Activated CD8-positive, alpha-beta memory T cell treated with anti-CD3 and anti-CD28 coated beads for 24 hours (primary cell): ENCODE results near the gene SH3D19.

Source experiments
- DNase-seq: peaks from one replicate; pipeline ENCODE4 v3.0.0-alpha.2; 2020

SH3D19 gene

DNA sequence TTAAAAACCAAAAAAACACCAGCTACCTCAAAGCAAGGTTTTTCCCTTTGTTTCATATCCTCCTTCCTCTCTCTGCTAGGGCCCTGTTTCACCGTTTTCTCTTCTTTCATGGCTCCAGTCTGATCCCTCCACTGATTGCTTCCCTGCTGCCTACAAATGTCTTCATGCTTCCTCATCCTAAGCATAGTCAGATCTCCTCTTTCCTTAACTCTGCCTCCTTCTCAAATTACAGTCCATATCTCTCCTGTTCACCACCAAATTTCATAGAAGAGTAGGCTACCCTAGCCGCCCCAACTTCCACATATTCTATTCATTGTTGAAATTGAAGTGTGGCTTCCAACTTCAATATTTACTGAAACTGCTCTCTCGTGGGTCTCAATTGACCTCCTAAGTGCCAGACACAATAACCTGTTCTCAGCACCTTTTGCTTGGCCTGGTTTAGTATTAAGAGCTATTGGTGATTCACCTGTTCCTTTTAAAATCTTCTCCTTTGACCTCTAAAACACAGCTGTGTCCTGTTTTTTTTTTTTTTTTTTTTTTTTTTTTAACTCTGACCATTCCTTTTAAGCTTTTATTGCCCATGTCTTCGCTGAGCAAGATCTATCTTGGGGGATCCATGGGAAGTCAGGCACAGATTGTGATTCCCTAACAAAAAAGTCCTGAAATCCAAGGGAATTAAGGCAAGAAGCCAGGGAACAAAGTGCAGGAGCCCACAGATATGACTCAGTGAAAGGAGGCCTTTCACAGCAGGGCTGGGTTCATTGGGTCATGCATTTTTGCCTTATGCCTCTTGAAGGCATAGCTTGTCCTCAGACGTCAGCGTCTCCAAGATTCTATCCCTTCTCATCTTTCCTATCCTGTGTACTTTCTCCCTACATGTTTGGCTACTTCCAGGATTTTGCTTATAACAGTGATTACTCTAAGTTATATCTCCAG, 140.6 kb downstream of the SH3D19 start:
- no peak for DNase-seq

DNA sequence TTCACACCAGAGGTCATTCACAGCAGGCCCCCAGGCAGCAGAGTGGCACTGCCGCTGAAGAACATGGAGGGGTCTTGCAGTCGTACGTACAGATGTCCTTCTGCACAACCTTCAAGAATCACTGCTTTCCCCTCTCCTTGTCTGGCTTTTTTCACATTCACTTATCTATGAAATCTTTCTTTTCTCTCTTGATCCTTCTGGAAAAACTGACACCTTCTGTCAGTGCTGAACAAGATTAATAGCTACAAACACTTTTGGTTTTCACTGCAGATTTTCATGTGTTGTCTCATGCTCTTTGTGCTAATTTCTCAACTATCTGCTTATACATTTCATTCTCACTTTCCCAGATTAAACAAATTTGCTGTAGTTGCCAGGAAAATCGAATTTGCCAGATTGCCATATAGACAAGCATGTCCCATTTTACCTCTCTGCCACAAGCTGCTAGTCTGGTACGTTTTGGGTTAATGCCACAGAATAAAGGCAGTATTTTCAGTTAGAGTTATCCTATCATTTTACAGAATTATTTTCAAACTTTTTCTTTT, 142.9 kb downstream of the SH3D19 start:
- DNase-seq = no peak

DNA sequence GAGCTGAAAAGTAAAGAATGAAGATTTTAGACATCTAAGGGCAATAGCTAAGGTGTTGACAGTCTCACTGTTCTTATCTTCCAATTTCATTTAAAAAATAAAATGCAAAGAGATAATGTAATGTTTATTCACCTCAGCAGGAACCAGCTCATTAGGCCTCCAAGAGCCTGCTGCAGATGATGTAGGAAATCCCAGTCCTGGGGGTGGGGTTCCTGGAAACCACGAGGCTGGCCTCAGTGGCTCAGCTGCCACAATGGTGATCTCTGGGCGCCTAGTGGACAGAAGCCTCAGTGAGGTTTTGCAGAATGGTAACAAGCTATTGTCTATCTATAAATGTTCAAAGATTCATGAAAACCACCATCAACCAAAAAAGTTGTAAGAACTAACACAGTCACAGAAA, 148.7 kb downstream of the SH3D19 start:
- no peak for DNase-seq

DNA sequence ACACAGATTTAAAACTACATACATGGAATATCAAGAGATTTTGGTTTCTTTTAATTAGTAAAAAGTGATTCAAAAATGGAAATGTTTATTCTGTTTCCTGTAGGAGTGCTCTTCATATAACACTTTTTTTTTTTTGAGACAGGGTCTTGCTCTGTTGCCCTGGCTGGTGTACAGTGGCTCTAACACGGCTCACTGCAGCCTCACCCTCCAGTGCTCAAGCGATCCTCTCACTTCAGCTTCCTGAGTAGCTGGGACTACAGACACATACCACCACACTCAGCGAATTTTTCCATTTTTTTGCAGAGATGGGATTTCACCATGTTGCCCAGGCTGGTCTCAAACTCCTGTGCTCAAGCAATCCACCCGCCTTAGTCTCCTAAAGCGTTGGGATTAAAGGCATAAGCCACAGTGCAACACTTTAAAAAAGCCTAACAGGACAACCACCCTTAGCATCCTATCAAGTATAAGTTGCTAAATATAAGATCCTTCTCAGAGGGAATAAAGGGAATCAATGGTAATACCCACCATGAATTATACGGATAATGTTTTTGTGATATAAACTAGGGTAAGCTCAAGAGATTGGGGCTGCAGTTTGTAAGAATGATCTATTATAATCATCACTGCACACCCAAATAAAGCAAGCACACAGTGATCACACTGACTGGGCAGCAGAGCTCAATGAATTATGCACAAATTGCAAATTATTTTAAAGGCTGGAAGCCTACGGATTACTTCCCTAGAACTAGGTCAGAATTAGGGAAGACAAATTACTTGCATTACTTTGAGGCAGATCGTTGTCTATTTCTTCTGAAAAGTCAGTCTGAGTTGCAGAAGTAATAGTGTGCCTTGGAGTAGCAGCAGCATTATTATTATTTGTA, 149.4 kb downstream of the SH3D19 start:
- DNase-seq = no peak

DNA sequence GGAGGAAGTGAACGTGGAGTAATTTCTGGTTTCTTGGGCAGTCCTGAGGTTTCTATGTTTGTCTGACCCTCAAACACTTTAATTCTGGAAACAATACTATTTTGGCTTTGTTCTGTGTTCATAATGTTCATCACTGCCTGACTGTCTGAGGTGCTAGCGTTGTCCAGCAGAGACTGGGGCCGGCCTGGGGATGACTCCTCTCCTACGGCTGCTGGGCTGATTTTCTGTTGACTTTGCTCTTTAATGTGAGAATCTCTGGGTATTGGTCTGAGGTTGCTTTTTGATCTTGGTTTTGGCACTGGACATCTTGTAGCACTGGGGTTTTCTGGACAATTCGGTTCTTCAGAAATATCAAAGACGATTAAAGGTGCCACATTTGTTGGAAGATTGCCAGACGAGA, 150.2 kb downstream of the SH3D19 start:
- no peak for DNase-seq

DNA sequence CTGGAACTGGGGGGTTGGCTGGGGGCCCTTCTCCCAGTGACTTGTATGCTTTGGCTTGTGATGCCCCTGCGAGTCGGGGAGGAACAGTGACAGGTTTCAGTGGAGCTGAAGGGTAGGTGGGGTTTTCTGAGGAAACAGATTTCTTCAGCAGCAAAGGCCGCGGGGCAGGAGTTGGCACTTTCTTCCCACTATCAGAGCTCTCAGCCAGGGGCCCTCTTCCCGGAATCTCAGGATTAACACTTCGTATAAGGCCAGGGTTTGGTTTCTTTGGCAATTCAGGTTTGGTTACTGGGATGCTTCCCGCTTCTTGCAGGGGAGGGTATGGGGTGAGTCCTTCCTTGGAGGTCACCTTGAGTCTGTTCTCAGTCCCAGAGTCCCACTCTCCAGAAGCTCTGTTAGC, 150.6 kb downstream of the SH3D19 start:
- no peak for DNase-seq

DNA sequence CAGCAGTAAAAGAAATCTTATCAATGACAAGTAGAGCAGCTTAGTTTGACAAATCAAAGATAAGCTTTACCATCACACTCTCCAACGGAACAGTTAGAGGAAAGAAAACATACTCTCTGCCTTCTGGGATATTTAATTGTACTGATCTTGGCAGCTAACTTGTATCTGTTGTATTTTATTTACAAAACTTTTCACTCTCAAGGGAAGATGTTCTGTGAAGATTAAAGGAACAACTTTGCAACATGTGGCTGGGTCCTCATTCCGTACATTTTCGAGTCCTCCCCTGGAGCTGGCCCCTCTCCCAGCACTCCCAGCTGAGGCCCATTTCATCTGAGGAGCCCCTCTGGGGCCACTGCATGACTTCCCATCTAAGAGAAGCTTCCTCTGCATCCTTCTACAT, 151.5 kb downstream of the SH3D19 start:
- DNase-seq = no peak

DNA sequence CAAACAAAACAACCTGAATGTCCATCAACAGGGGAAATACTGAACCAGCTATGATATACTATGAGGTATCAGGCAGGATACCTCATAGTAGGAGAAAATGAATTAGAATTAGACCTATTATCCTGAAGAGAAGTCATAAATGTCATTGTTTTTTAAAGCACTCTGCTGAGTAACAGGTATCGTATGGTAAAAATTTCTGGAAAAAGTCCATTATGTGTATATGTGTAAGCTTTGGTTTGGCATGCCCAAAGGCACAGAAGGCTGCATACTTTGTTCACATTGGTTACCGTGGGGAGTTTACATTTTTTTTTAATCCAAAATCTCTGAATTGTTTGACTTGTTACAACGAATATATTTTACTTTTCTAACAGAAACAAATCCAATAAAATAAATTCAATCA, 155.5 kb downstream of the SH3D19 start:
- no peak for DNase-seq

DNA sequence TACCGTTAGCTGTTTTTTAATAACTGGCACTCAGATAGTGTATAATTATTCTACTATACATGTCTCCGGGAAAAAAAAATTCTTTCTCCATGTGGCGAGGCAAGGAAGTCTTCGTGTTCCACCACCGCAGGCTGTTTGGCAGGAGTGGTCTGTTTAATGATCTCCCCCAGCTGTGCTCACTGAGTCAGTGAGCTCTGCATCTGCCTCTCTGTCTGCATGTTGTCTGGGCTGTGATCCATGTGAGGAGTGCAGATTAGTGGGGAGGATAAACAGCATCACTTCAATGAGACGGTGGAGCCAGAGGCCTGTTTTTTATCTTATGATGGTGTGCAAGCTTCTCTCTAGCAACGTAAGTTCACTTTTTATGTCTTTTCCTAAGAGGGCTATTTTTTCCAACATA, 156.2 kb downstream of the SH3D19 start:
- DNase-seq = no peak

DNA sequence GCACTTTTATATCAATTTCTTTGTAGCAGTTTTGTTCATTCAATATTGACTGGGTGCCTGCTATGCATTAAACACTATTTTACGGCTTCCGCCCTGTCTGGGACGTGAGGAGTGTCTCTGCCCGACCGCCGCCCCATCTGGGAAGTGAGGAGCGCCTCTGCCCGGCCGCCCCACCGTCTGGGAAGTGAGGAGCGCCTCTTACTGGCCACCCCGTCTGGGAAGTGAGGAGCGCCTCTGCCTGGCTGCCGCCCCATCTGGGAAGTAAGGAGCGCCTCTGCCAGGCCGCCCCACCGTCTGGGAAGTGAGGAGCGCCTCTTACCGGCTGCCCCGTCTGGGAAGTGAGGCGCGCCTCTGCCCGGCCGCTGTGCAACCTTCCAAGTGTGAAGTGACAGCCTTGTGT, 157.8 kb downstream of the SH3D19 start:
- DNase-seq = no peak

DNA sequence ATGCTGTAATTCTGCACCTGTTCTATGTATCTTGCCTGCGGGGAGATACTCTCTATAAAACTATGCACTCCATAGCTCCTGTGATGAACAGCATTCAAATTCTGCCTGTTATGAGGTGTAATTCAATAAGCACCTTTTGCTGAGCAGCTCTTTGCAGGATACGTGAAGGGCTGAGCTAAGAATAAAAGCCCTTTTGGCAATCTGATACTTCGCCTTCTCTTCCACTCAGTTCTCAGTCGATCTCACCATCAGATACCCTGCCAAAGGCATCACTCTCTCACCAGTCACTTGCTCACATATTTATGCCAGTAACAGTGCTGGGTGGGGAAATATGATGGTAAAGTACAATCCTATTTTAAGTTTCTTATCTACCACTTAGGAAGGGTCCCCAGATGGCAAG, 158.8 kb downstream of the SH3D19 start:
- DNase-seq = no peak

DNA sequence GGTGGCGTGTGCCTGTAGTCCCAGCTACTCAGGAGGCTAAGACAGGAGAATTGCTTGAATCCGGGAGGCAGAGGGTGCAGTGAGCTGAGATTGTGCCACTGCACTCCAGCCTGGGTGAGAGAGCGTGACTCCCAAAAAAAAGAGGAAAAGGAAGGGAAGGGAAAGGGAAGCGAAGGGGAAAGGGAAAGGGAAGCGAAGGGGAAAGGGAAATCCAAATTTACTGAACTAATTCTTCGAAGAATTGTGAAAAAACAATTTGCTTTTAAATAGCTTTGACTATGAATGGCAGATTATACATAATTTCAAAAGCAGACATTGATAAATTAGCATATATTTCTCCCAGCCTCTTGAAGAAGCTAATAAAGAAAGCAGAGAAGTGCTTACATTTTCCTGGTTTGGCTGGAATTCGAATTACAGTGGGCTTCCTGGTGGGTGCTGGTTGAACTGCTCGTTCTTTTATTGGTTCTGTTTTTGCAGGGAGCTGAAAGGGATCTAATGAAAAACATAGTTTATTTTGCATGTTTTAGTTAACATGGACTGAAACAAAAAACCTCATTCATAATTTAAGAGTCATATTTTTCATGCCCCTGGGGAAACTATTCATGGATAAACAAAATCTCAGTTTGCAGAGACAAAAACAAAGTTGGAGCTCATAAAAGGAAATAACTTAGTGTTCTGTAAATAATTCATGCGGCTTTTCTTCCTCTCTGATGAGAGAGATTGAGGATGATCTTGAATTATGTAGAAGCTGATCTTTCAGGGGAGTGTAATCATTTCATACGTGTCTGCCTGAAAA, 160.0 kb downstream of the SH3D19 start:
- DNase-seq = no peak

DNA sequence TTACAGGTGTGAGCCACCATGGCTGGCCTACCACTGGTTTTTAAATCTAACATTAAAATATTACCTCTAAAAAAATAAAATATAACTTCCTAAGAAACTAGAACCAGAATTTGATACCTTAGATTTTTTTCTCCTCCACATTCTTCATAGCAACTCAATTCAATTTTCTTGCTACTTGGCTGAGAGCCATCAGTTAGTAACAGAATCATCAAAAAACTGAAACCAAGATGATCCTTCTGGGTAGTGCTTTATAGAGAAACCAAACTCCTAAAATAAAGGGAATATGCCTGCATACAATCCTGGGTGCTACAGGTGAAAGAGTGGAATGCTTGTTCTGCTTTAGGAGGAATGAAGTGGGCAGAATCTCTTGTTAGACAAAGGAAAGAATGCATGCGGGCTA, 161.6 kb downstream of the SH3D19 start:
- DNase-seq = no peak

DNA sequence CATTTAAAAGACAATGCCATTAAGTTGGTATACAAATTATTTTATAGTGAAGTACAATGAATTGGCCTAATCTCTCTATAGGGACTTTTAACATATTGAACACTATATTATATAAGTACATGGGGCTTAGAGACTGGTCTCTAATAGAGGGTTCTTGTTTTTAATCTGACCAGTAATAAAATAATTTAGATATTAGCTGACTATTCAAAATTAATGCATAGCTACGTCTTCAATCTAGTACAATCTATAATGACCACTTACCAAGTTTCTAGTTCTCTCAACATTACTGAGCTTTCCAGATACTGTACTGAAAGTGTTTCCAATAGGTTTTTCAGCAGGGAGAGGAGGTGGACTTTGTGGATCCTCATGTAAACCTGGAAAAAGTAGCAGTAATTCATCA, 166.4 kb downstream of the SH3D19 start:
- no peak for DNase-seq

DNA sequence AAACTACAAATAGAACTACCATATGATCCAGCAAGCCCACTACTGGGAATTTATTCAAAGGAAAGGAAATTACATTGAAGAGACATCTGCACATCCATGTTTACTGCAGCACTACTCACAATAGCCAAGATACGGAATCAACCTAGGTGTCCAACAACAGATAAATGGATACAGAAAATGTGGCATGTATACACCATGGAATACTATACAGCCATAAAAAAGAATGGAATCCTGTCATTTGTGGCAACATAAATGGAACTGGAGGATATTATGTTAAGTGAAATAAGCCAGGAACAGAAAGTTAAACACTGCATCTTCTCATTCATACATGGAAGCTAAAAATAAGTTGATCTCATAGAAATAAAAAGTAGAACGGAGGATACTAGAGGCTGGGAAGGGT, 167.9 kb downstream of the SH3D19 start:
- DNase-seq = no peak

DNA sequence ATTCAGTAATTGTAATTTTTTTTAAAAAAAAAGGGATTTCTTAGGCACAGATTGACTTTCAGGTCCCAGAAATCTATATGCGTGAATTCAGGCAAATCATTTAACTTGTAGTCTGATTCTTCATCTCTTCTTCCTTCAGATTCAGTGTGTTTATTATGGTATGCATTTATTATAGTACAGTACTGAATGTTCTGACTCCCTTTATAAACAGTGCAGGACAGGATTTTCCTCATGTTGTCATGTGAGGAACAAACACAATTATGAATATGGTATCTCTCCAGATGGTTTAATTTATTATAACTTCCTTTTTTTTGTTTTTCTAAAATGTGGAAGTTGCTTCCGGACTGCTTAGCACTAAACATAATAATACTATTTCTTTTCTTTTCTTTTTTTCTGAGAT, 171.8 kb downstream of the SH3D19 start:
- DNase-seq = no peak

DNA sequence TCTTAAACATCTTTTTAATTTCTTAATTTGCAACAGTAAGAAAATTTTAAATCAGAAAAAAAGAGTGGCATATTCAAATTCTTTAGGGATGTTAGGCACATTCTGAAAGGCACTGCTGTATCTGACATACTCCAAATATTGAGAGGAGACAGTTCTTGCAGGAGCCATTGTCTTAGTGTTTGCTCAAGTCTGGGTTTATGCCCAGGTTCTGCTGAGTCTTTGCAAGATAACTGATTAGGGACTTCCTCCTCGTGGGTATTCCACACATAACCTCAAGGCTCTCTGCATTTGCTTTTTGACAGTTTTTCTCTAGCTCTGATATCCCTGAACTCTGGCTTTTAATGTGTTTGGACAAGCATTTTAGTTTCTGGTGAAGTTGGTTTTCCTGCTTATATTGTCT, 173.4 kb downstream of the SH3D19 start:
- no peak for DNase-seq

DNA sequence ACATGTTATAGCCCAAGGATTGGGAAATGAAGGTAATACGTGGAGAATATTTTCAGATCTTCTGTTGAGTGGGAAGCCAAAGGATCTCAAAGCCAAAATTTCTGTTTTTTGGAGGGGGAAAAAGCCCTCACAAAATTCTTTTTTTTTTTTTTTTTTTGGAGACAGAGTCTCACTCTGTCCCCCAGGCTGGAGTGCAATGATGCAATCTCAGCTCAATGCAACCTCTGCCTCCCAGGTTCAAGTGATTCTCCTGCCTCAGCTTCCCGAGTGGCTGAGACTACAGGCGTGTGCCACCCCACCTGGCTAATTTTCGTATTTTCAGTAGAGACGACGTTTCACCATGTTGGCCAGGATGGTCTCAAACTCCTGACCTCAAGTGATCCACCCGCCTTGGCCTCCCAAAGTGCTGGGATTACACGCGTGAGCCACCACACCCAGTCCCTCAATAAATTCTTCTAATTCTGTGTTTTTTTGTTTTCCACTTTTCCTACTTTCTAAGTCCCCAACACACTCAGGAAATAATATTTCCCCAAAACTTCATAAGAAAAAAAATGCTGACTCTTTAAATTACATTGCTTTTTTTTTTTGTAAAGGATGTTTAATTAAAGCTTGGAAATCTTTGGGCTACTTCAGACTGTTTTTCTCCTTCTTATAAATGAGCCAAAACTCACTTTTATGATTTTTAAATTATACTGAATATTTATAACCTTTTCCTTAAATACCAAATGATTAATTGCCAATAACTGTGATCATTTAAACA, 174.4 kb downstream of the SH3D19 start:
- no peak for DNase-seq

DNA sequence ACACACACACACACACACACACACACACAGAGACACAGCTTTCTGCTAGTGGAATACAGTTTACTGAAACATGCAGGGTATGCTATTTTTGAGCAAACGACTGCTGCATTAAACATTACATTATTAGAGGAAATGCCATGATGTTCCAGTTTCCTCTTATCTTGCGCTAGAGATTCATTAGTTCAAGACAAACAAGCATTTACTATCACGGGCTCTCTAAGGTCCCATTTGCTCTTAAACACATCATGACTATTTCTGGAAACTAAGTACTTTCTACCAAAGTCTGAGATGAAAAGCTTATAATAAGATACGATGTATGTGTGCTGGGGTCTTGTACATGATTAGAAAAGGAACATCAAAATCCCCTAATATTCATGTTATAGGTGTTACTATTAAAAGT, 177.1 kb downstream of the SH3D19 start:
- DNase-seq = no peak

DNA sequence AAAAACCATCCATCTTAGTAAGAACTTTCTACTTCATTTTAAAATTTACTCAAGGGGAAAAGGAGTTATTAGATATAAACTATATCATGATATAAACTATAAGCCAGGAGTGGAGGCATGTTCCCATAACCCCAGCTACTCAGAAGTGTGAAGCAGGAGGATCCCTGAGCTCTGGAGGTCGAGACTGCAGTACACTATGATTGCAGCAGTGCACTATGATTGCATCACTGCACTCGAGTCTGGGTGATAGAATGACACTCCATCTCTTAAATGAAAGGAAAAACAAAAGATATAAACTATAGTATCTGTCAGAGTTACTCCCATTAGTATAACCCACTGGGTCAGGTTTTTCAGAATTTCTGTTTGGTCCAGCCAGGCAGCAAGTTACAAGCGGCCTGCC, 178.4 kb downstream of the SH3D19 start:
- DNase-seq = no peak

DNA sequence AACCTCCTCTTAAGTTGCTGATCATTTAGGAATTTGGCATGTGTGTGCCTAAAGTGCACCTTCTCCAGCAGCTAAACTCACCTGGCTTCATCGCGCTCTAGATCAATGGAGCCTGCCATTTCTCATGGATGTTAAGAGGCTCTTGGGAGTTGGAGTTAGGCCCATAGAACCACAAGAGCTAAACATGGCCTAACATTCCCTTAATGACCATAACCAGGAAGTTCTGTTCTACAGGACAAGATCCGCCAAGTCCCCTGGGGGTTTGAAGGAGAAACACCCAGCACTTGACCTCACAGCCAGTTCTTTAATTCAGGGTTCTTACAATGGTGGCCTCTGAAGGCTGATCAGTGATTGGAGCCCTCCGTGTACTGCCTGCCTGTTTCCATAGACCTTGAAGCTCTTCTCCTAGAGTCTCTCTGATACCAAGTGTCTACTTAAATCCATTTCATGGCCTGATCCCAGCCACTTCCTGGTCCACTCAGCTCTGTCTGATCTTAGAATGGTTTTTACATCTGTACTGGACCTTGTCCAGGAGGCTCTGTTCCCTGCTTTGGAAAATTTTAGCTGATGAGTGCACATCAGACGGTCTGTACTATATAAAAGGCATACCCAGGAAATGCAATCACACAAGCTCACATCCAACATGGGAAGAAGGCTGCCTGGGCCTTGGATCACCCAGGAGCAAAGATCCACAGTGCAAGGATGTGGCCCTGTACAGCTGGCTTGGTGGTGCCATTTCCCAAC, 180.9 kb downstream of the SH3D19 start:
- no peak for DNase-seq
